LNCAP (cell line): ENCODE measurements around the gene RAB10.

ENCODE experiments used
- TF ChIP-seq, protein P1 (sequence below): fragments of 450-650 bp; IDR thresholded peaks from 2 replicates; pipeline ENCODE4 v1.5.1; 2017; ENCODE audit warnings: mild to moderate bottlenecking

Gene RAB10

DNA sequence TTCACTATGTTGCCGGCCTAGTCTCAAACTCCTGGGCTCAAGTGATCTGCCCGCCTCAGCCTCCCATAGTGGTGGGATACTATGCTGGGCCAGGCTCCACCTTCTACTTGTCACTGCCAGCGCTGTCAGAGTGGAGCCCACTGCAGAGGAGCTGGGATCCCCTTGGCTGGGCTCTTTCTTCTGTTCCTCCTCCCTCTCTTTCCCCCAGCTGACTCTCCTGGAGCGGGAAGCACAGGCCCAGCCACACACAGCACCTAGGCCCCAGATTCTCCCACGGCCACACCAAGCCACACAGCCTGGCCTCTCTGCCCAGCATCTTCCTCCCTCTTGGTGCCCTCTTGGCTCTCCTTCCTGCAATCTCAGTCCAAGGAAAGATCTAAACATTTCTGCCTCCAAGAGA is 135.3 kb downstream of the RAB10 start:
- TF ChIP-seq, protein P1, sequence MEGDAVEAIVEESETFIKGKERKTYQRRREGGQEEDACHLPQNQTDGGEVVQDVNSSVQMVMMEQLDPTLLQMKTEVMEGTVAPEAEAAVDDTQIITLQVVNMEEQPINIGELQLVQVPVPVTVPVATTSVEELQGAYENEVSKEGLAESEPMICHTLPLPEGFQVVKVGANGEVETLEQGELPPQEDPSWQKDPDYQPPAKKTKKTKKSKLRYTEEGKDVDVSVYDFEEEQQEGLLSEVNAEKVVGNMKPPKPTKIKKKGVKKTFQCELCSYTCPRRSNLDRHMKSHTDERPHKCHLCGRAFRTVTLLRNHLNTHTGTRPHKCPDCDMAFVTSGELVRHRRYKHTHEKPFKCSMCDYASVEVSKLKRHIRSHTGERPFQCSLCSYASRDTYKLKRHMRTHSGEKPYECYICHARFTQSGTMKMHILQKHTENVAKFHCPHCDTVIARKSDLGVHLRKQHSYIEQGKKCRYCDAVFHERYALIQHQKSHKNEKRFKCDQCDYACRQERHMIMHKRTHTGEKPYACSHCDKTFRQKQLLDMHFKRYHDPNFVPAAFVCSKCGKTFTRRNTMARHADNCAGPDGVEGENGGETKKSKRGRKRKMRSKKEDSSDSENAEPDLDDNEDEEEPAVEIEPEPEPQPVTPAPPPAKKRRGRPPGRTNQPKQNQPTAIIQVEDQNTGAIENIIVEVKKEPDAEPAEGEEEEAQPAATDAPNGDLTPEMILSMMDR = no peak

DNA sequence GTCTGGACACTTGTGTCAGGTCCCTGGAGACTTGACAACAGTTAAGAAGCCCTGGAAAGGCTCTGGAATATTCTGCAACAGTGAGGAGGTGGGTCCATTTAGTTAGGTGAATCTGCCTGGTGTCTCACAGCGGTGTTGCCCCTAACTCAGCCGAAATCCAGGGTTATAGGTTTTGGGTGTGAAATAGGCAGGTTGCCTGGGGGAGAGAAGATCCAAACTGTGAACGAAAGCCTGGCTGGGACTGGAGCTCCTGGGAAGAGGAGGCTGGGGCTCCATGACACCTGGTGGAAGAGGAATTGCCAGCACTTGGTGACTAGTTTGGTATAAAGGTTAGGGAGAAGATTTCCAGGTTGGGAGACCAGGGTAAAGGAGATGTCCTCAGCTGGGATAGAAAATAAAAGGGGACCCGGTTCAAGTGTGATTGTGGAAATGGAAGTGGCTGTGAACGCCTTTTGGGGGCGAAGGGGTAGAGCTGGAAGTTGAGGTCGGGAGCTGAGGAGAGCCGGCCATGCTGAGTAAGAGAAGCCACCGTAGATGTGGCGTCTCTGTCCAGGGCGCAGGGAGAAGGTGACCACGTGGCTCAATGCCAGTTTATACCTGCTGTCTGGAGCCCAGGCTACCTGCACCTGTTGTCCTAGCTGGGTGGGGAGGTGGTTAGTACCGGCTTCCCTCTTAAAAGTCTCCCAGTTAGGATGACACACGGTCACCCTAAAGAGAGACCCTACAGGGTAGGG is 136.0 kb downstream of the RAB10 start:
- TF ChIP-seq, protein P1 = no peak

DNA sequence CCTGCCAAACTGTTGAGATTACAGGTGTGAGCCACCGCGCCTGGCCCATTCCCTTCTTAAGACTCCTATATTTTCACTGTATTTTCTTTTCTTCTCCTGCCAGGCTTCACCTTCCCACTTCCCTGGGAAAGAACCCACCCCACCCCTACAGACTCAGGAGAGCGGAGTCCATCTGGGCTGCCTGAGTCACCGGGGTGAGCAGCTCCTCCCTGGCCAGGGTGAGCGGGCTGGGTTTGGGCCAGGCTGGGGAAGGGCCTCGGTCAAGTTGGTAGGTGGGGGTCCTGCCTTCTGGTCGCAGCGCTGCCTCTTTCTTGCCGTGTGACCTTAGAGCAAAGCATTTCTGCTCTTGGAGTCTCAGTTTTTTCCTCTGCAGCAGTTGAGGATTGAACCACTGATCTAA is 136.9 kb downstream of the RAB10 start:
- TF ChIP-seq, protein P1 = no peak

DNA sequence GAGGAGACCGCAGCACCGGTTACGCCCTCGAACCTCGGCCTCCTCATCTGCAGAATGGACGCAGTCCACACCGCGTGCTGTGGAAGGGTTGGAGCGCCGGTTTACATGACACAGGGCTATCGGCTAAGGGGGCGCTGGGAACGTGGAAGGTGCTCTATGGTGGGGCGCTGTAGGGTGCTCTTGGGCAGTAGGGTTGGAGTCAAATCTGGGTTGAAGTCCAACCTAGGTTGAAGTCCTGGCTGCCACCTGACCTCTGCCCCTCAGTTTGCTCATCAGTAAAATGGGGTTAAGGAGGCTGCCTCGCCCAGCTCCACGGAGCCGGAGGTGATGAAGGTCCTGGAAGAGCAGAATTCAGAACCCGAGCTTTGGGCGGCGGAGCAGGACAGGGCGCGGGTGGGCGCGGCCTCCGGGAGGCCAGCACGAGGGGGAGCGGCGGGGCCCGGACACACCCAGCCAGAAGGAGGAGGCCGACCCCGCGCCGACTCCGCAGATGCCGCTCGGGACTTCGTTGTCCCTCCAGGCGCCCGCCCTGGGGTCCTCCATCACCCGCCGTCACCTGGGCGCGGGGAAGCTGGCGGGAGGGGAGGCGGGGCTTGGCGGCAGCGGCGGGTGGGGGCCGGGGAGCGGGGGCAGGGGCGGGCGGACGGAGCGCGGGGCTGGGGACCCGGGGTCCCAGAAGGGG is 138.4 kb downstream of the RAB10 start:
- TF ChIP-seq, protein P1 = no peak

DNA sequence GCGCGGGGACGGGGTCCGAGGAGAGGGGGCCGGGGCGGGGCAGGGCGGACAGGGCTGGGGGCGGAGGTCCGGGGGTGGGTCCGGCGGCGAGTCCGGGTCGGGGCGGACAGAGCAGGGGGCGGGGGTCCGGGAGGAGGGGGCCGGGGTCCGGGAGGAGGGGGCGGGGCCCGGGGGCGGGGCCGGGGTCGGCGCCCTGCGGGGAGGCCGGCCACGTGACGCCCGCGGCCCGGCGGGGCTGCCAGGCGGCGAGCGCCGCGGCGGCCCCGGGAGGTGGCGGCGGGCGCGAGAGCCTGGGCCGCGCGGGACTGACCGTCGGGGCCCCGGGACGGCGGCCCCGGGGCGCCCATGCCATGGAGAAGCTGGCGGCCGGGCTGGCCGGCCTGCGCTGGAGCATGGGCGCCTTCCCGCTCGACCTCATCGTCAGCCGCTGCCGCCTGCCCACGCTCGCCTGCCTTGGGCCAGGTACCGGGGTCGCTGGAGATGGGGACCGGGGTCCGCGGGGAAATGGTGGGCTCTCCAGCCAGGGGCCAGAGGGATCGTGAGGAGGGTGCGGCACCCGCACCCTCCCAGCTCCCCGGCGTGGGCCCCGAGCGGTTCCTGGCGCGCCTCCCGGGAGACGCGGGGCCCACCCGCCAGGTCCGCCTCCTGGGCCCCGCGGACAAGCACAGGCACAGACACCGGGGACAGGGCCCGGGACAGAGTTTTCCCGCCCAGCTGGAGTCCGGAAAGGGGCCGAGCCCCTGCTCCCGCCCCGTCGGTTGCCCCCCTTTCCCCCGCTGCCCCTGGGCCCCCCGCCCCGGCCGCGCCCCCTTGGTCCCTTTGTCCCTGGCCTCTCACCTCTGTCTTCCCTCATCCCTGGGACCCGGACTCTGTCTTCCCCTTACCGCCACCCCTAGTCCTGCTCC is 139.2 kb downstream of the RAB10 start, which contains the start of gene GAREM2:
GAREM2 (plus strand) TSS at position 218 of the 905 bp plus-strand sequence; CDS start at position 351, 133 bp downstream.
- TF ChIP-seq, protein P1 = no peak

DNA sequence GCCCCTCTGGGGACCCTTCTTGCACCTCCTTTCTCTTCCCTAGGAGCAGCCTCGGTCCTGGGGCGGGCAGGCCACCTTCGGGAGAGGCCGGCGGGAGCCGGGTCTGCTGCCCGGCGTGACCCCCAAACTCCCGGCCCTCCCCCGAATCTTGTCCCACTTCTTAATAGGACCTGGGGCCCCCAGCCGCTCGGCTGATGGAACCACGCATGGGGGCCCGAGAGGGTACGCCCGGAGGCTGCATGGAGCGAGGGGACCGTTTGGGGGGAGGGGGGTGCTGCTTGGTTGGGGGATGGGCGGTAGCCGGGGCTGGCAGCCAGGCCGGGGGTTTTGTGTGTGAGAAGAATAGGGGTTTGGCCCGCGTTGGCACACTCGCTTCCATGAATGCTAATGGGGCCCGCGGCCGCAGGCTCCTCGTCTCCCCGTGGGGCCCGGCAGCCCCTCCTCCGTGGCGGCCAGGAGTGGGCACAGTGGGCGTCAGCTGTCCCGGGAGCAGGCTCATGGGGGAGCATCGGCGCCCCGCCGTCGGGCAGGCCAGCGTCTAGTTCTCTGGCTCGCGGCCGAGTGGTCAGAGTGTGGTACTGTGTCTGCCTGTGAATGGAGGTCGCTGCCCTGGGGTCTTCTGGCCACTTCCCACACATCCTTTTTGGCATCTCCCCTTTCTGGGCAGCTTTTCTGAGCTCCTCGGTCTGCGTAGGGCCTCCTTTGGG is 140.0 kb downstream of the RAB10 start:
- TF ChIP-seq, protein P1 = no peak
